ENCODE data around the gene AKNA.

The AKNA gene

DNA sequence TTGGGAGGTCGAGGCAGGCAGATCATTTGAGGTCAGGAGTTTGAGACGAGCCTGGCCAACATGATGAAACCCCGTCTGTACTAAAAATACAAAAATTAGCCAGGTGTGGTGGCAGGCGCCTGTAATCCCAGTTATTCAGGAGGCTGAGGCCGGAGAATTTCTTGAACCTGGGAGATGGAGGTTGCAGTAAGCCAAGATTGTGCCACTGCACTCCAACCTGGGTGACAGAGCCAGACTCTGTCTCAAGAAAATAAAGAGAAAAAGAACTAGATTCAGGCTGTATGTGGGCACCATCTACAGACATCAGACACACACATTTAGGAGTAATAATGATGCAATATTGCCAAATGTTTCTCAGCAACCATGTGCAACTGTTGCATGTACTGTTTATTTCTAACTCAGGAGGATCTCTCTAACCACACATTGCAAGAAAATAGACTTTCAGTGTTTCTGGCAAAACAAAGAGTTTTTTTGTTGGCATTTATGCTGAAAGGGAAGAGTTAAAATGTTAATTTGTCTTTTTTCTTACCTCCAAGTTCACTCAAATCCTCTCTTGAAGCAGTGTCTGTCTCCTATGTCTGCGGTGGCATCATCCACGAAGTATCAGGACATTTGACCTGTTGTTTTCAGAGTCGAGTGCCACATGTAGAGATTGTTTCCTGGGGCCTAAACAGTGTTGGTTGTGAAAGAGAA, 70.0 kb downstream of the AKNA start:
- TF ChIP-seq CTCF (IDR thresholded peaks at IDR 0.05) = no peak

GRCh38 chr9:114316605-114317230, 71.1 kb downstream of the AKNA start:
- no peak for TF ChIP-seq CTCF (IDR thresholded peaks at IDR 0.05)

- no peak for TF ChIP-seq CTCF (IDR thresholded peaks at IDR 0.05)
Measured at GRCh38 chr9:114315723-114316363, 71.9 kb downstream of the AKNA start.

- no peak for TF ChIP-seq CTCF (IDR thresholded peaks at IDR 0.05)
Measured at GRCh38 chr9:114314881-114315722, 72.7 kb downstream of the AKNA start.

DNA sequence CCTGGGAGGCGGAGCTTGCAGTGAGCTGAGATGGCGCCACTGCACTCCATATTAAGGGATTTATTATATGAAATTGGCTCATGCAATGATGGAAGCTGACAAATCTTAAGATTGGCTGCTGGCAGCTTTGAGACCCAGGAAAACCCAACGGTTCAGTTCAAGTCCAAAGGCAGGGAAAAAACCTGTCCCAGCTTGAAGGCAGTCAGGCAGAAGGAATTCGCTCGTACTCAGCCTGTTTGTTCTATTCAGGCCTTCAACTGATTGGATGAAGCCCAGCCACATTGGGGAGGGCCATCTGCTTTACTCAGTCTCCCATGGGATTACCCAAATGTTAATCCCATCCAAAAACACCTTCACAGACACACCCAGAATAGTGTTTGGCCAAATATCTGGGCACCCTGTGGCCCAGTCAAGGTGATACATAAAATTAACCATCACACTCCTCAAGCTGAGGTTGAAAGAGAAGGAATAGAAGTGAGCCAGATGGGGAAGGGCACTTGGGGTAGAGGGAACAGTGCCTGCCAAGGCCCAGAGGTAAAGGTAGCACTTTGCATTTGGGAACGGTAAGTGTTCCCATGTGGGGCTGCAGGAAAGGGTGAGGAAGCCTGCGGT, 73.4 kb downstream of the AKNA start:
- TF ChIP-seq CTCF (IDR thresholded peaks at IDR 0.05) = no peak

DNA sequence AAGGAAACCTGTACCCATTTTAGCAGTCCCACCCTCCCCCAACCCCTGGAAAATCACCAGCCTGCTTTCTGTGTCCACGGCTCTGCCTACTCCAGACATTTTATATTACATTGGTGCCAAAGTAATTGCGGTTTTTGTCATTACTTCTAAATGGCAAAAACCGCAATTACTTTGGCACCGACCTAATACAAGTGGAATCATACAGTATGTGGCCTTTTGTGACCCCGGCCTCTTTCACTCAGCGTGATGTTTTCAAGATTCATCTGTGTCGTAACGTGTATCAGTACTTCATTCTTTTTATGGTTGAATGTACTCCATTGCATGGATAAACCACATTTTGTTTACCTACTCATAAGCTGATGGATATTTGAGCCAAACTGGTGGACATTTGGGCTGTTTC, 74.6 kb downstream of the AKNA start:
- TF ChIP-seq CTCF (IDR thresholded peaks at IDR 0.05) = no peak

DNA sequence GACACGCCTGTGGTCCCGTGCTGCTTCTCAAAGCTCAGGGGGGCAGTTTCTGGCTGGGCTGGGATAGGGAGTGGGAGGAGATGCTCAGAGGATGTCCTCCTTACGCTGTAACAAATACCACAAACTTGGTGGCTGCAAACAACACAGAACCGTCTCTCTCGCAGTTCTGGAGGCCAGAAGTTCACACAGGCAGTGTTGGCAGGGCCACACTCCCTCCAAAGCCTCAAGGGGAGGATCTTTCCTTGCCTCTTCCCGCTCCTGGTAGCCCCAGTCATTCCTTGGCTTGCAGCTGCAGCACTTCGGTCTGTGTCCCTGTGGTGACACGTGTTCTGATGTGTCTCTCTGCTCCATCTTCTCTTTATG, 75.3 kb downstream of the AKNA start:
- TF ChIP-seq CTCF (IDR thresholded peaks at IDR 0.05) = no peak

All from LNCAP (cell line).